ENCODE measurements around the gene IPP.
"Not testable (repeated sequence)": the region's sequence is repeated elsewhere in the genome, so short reads cannot be mapped to it uniquely, and the experiment has no call there.

IPP gene

DNA sequence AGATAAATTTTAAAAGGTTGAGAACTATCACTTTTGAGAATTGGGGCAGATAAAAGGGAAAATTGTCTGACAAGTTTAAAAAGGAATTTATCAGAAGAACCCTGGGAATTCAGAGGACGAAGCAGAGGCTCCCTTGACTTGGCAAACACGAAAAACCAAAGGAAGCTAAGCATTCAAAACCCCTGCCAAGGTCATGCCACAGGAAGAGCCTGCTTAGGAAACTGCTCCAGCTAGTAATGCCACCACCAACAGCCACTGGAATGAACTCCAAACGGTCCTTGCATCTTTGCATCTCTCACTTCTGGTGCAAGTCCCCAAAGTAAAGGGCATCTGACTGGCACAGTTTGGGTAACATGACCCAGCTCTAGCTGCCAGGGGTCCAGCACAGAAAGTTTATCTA lies 71.3 kb downstream of the IPP start:
- no peak for DNase-seq

DNA sequence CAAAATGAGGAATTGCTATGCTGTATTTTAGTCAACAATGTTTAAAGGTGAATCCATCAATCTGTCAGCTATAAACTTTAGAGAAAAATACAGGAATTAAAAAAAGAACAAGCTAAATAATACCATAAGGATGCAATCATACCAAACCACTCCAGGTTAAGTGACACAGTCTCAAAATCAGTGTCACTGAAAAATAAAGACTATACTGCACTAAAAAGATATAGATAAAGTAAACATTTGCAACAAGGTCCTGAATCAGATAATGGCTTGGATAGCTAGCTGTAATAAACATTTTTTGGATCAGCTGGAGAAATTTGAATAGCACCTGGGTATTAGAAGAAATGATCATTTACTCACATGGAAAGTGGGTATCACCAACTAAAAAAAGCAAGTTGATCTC lies 72.0 kb downstream of the IPP start:
- DNase-seq, result no peak

- no peak for DNase-seq
Observed at GRCh38 chr1:45677751-45678245, 72.7 kb downstream of the IPP start.

DNA sequence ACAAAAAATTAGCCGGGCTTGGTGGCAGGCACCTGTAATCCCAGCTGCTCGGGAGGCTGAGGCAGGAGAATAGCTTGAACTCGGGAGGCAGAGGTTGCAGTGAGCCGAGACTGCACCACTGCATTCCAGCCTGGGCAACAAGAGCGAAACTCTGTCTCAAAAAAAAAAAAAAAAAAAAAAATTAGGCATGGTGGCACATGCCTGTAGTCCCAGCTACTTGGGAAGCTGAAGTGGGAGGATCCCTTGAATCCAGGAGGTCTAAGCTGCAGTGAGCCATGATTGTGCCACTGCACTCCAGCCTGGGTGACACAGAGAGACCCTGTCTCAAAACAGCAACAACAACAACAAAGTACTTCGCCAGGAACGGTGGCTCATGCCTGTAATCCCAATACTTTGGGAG lies 73.9 kb downstream of the IPP start:
- not testable (repeated sequence) for DNase-seq

DNA sequence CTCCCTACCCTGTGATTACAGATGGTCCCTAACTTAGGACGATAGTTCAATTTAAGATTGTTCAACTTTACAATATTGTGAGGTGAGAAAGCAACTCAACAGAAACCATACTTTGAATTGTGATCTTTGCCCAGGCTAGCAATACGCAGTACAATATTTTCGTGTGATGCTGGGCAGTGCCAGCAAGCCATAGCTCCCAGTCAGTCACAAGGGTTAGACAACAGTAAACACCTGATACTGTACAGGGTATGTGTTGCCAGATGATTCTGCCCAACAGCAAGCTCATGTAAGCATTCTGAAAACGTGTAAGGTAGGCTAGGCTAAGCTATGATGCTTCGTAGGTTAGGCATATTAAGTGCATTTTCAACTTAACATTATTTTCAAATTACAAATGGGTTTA lies 76.0 kb downstream of the IPP start:
- no peak for DNase-seq

DNA sequence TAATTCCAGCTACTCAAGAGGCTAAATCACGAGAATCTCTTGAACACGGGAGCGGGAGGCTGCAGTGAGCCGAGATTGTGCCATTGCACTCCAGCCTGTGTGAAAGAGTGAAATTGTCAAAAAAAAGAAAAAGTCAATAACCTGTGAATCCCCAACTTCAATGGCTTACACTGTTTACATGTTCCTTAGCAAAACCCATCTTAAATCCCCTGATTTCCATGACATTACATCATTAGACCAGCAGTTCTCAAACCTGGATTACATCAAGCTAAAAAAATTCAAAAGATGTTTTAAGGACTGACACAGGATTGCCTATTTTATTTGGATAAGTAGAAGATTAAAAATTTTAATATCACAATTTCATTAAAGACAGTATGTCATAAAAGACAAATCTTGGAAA lies 76.5 kb downstream of the IPP start:
- no peak for DNase-seq

- no peak for DNase-seq
Observed at GRCh38 chr1:45669859-45670655, 80.4 kb downstream of the IPP start.

DNA sequence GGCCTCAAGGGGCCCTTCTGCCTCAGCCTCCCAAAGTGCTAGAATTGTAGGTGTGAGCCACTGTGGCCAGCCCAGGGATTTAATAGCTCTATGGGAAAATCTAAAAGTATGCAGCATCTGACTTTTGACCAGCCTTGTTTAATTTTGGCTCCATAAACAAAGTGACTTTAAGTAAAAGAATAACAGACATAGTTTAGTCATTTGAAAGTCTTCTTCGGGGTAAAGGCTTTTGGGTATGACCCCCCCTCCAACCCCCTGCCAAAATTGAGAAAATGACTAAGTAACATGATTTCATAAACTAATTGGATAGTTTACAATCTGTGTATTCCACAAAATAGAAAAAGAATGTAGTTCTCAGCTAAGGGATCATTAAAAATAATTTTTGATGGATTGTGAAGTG lies 81.1 kb downstream of the IPP start:
- no peak for DNase-seq

DNA sequence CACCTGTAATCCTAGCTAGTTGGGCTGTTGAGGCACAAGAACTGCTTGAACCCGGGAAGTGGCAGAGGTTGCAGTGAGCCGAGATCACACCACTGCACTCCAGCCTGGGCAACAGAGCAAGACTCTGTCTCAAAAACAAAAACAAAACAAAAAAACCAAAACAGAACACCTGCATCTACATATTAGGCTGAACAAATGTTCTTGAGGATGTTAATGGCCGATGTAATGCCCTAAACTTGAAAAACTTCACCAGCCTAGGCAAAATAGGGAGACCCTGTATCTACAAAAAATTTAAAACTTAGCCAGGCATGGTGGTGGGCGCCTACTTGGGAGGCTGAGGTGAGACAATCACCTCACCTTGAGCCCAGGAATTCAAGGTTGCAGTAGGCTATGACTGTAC lies 81.9 kb downstream of the IPP start:
- no peak for DNase-seq

- no peak for DNase-seq
Observed at GRCh38 chr1:45667321-45668111, 82.9 kb downstream of the IPP start.

DNA sequence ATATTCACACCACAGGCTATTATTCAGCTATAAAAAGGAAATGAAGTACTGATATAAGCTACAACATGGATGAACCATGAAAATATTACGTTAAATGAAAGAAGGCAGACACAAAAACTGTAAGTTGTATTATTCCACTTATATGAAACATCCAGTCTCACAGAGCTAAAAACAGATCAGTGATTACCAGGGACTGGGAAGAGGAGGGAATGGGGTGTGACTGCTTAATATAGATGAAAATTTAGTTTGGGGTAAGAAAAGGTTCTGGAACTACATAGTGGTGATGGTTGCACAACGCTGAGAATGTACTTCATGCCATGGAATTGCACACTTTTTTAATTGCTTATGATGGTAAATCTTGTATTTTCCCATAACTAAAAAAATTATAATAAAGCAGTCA lies 83.6 kb downstream of the IPP start:
- DNase-seq, result no peak

- no peak for DNase-seq
Observed at GRCh38 chr1:45660336-45660735, 90.1 kb downstream of the IPP start.

GRCh38 chr1:45659222-45659621 lies 91.2 kb downstream of the IPP start:
- DNase-seq, result no peak

DNA sequence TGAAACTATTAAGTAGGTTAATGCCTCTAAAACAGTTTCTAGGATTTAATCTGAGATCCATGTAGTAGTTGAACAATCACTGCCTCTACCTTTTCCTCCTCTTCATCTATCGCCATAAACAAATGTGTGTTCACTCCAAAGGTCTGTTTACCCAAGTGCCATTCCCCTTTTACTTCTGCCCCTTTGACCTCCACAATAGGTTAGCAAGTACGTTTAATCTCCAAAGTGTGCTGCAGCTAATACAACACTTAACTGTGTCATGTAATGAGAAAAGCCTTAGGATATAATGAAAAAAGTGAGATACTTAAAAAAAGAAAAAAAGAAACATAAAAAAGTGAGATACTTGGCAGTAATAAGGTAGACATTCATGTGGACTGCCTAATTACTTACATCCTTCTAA lies 92.3 kb downstream of the IPP start:
- no peak for DNase-seq

- no peak for DNase-seq
Observed at GRCh38 chr1:45656573-45657226, 93.8 kb downstream of the IPP start.

DNA sequence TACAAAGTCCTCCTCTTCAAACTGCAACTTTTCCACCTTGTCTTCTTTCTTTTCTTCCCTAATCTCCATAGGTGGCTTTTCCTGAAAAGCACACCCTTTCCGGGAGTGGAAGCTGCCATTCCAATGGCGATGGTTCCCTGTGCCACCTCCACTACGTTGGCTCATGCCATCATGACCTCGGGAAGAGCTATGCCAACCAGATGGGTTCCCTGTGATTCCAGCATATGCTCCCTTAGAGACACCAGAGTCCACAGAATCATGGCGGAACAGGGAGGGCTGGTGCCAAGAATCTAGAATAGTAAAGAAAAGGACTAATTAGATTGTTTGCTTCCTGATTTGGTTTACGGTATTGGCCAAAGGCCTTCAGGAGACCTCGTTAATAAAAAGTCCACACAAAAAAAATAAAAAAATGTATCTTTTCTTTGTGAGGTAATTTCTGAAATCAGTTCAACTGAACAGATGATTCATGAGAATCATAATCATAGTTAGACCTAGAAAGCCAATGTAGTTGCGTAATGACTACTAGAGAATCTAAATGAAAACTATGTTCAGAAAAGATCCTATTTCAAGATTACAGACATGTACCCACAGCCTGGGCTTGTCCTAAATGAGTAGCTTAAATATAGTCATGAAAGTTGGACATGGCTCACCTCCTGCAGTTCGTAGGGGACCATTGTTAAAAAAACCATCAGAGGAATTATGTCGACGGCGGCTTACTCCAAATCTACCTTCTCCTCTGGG lies 95.7 kb downstream of the IPP start:
- no peak for DNase-seq

Data from stimulated activated CD4-positive, alpha-beta T cell treated with anti-CD3 and anti-CD28 coated beads, Interleukin-2, amount 100 ng/mL, for 24 hours (primary cell).